Measurements from ENCODE around the gene IL1RL2.

Gene IL1RL2
- 0.20 to 0.48 reads per million in 2 donors for total RNA-seq

- DNase-seq, result no peak
Measured at GRCh38 chr2:102186791-102187495, at the start of gene IL1RL2. TSS of gene IL1RL2 (plus strand) at chr2:102187023. CDS start at chr2:102187868, 845 bp downstream.

DNA sequence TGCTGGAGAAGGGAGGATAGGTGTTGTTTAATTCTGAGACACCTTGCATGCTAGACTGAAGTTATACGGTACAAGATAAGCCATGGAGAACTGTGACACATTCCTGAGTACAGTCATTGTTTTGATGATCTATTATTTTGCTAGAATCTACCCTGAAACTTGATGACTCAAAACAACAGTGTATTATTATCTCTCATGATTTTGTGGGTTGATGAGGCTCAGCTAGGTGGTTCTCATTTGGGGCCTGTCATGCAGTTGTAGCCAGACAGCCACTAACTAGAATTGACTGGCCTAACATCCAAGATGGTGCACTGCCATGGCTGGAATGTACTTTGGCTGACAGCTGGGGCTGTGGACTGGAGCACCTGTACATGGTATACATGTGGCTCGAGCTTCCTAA is 49.7 kb upstream of the IL1RL2 start:
- no peak for DNase-seq

DNA sequence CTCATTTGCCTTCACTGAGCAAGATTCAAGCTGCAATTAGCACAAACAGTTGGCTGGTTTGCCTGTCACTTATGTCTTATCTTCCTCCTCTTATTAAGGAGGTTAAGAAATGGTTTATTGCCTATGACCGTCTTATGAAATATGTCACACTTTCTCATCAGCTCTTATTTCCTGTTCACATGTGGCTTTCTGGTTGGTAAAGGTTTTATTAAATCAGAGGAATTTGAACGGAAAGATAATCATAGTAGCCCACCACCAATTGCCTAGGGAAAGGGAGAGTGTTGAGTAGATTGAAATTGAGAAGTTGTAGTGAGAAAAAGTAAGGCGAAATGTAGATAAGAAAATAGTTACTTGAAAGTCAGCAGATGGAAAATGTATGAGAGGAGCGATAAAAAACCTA is 48.5 kb upstream of the IL1RL2 start:
- DNase-seq, result no peak

DNA sequence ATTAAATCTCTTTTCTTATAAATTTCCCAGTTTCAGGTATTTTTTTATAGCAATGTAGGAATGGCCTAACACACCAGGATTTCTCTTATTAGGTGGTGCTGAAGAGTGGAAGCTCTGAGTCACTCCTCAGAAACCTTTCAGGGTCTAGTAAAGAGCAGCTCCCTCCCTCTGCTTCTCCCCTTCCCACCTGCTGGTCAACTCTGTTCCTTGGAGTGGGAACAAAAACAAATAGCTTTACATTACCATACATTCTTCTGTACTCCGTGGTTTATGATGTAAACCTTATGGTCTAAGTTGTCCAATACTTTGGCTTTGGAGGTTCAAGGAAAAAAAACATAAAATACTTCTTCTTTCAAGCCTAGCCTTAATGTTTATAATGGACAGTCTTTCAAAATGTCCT is 47.0 kb upstream of the IL1RL2 start:
- no peak for DNase-seq

GRCh38 chr2:102140377-102140776 is 46.4 kb upstream of the IL1RL2 start:
- no peak for DNase-seq

DNA sequence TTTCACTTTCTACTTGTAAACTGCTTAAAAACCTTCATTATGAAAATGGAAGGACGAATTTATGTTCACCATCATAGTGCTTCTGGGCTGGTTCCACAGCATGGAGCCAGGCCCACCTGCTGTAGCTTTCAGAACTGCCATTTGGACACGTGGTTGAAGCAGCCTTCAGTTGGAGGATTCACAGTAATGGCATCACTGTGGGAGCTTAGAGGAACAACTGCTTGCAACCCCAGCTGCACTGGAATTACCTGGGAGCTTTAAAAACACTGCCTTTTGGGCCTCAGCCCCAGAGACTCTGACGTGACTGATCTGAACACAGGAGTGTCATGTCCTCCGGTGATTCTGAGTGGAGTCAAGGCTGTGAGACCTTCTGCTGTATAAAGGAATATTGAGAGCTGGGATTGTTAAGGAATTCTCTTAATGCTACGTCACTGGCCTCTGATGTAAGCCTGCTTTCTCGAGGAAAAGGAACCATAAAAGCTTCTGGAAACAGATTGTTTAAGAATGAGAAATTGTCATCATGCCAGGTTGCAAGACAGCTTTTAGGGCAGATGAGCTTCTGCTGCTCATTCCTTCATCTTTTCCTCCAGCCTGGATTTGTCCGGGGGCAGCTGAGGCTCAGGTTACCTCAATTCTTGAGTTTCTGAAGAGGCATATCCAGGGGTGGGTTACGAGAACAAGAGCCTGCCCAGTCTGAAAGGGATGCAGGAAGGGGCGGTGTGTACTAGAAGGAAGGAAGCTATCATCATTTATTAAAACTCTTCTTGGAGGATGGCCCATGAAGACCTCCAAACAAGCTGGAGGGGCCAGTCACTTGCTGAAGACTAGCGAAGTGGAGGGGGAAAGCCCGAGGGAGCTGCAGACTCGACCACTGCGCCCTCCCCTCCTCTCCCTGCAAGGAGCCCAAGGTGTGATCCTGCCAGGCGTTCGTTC is 45.5 kb upstream of the IL1RL2 start:
- DNase-seq, result no peak

DNA sequence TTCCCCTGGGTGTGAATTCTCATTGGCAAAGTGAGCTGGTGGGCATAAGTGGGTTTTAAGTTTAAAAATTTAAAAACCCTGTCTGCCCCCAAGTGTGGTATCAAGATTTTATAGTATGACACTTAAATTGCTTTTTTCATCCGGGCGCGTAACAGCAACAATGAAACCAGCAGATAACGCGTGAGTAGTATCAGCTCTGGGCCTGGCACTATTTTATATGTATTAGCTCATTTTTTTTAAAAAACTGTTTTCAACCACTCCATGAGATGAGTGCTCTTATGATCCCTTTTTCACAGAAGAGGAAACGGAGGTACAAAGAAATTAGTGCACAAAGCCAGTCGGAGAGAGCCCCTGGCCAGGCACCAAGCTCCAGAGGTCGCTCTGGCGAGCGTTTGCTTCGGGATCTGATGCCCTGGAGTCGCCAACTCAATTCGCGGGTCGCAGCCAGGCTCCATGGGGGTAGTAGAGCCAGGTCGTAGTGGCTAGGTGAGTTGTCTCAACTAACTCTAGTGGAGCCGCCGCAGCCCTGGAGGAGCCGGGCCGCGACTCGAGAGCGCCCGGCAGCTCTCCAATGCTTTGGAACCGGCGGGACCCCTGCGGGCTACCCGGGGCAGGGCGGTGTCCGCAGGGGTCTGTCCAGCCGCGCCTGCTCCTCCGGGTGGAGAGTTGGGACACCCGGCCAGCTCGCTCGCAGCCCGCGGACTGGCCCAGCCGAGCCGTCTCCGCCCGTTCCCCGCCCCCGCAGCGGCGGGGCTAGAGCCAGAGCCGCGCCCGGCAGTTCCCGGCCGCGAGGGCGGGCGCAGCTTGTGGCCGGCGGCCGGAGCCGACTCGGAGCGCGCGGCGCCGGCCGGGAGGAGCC is 44.6 kb upstream of the IL1RL2 start, which contains the start of gene IL1R1:
TSS of gene IL1R1 (plus strand) at position 777 of the 859 bp plus-strand sequence. CDS start 14,979 bp downstream, outside the sequence.
- DNase-seq, result no peak

DNA sequence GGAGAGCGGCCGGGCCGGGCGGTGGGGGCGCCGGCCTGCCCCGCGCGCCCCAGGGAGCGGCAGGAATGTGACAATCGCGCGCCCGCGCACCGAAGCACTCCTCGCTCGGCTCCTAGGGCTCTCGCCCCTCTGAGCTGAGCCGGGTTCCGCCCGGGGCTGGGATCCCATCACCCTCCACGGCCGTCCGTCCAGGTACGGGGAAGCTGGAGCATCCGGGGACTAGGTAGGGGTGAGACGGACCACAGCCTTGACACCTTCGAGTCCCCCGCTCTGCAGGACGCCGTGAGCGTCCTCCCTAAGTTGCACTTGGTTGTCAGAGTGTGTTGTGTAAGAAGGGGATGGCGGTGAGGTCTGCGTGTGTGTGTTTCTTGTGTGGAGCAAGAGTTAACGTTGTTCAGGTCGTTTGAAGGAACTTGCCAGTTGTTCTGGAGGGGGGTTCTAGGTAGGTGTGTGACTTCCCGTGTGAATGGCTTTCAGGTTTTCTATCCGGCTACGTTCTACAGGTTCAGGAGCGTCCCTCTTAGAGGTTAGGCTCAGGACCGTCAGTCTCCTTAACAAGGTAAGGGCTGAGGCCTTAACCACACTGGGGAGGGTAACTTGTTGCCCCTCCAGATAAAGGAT is 43.9 kb upstream of the IL1RL2 start:
- no peak for DNase-seq

DNA sequence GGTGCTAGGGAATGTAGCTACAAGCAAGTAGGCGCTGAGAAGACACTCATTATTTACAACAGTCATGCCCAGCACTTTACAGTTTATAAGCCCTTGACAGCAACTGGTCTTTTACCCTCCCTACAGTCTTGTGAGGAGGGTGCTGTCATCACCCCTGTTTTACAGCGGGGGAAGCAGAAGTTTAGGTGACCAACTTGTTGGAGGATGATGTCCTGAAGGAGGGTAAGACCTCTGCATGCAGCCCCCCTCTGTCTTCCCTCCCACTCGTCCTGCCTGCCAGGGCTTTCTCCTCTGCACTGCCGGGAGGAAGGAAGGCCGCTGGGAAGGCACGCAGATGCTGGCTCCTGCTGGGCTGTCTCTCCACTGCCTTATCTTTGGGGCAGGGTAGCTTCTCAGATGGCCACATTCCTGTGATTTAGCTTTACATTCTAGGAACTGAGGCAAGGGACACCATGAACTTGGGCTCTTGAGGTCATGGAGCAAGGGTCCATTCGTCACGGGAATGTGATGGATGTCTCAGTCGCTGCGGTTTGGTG is 43.3 kb upstream of the IL1RL2 start:
- DNase-seq, result no peak

DNA sequence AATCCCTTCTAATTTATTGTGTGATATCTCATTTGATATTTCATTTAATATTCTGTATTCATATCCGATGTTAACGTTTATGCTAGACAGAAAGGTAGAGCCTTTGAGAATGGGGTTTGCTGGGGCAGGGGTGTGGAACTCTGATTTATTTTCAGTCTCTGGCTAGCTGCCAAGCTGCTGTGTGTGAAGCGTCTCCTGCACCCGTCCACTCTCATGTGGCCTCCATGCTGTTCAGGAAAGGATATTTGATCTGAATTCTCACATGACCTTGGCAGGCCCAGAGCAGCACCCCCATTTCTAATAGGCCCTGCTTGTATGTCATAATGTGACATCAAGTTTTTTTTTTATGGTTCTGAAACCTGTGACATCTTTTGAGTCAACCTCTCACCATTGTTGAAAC is 42.7 kb upstream of the IL1RL2 start:
- no peak for DNase-seq

- no peak for DNase-seq
Measured at GRCh38 chr2:102145107-102145506, 41.7 kb upstream of the IL1RL2 start.

GRCh38 chr2:102145934-102146333 is 40.9 kb upstream of the IL1RL2 start:
- DNase-seq, result no peak

DNA sequence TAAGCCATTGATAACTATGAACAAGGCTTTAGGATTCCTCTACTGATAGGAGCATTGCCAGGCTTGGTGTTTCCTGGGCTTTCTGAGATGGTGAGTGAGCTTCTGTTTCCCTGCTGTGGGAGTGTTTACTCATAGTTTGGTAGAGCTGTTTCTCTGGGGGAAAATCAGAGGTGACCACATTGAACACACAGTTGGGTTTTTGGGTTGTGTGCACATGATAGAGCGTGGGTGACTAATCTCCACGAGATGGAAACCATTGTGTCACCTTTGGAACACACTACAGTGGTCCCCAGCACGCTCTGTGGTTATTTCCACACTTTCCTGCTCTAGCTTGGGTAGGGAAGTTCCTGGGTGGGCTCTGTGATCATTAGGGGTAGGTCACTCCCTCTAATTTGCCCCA is 38.9 kb upstream of the IL1RL2 start:
- DNase-seq, result no peak

DNA sequence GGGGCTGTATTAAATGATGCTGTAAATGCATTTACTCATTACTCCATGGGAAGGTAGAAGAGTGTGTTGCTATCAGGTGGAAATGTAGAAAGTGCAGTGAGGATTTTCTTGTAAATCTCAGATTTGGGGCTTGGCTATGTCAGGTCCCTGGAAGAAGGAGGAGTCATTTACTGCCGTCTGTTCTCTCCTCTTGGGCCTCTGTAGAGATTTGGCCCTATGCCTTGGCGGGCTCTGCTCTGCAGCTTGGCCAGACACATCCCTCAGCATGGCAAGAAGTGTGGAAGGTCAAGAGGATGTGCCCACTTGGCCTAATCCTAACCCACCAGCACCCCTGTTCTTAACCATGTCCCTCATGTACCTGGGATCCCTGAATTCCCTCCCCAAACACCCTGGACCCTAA is 37.6 kb upstream of the IL1RL2 start:
- no peak for DNase-seq

GRCh38 chr2:102149644-102150455 is 37.0 kb upstream of the IL1RL2 start:
- DNase-seq, result no peak

DNA sequence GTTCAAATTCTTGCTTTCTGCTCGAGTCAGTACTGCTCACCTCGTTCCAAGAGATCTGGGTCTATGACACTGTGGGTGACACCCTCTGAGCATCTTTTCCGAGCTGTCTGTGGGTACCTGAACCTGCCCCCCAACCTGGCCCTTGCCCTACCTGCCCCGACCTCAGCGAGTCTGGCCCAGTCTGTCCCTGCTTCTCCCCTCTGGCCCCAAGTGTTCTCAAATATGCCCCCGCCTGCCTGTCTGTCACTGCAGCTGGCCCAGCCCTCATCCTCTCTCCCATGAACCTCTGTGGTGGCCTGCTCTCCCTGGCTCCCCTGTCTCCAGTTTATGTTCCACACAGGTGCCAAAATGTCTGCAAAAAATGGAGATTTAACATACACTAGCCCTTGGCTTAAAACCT is 32.5 kb upstream of the IL1RL2 start:
- no peak for DNase-seq

DNA sequence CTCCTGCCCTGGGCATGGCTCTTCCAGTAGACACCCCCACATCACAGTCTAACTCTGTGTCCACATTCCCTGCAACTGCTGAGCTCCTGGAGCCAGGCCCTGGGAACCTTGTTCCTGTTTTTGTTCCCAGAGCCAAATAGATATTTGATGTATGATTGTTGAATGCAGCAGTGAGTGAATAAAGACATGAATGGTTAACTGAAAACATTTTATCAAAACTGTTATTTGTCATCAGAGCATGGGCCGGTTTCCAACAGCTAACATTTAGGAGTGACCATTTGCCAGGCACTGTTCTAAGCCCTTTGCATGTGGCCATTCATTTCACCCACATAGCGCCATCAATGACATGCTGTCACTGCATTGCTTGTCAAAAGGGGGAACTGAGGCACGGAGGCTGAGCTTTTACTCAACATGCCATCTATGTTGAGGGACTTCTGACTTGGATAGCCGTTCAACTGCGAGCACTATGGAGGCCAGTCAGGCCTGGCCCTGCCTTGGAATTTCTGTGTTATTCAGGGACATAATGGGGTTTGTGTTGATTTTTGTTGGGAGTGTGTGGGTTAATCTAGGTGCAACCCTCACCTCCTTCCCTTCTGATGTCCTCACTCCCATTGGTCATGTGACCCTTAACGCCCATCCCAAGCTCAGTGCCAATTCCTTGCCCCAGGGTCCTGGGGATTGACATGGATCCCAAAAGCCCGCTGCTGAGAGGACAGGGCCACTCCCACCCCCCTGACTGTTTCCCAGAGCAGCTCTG is 31.7 kb upstream of the IL1RL2 start:
- DNase-seq, result no peak

- DNase-seq, result no peak
Measured at GRCh38 chr2:102155703-102156515, 30.9 kb upstream of the IL1RL2 start.

DNA sequence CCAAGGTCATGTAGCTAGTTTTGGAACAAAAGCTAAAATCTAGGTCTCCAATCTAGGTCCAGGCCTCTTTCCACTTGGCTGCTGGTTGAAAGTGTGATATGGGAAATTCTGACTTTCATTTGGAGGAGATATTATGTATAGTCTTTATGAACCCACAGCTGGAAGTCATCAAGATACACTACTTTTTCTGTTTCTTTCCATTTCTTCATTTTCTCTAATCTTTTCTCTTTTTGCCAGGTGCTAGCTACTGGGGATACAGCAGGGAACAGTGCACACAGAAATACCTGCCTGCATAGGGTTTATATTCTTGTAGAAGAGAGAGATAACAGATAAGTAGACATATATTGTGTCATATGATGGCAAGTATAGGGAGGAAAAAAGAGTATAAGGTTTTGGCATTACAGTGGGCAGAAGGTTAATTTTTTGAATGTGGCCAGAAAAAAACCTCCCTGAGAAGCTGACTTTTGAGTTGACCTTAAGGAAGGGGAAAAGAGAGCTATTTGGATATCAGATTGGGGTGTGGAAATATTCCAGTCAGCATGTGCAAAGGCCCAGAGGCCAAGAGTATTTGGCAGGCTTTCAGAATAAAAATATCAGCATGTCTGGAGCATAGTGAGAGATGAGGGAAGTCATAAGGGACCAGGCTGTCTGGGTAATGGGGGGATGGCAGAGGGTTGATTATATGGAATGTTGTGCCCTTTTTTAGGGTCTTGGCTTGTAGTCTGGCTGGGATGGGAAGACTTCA is 28.6 kb upstream of the IL1RL2 start:
- DNase-seq, result no peak
